ENCODE data around the gene ARHGAP32. TPM values are rescaled to one million over a fixed set of nuclear protein-coding genes. Genes with fewer than 3 reads are reported as not detected.

ARHGAP32 gene
- total and polyA plus RNA-seq, 2 experiments from 2014 or later: 1.2 to 5.5 TPM

DNA sequence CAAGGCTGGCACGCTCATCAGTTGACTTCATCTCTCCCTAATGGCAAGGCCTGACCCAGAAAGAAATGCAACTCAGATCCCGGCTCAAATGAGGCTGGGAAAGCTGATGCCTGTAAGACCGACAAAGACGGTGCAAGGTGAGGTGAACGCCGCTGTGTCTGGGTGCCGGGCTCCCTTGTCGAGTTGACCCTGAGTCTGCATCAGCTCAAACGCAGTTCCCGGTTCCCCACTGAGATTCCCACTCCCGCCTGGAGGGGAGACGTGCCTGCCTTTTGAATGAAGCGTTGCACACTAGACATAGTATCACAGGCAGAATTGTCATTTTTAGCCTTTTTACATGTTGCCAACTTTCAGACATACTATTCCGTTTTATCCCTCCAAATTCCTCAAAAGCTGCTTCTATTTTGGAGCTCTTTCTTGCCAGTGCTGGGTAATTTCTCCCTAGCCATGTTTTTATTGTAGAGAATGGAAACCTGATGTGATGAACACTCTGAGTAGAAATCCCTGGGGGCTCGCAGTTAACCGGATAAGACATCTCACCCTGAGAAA lies 248.6 kb downstream of the ARHGAP32 start:
- in situ Hi-C loops (cut with MboI): no loop called here
- no peak for DNase-seq
- H3K4me3 ChIP-seq: no peak overlapping the region
- H3K9me2 ChIP-seq (ENCODE audit: insufficient read depth): no peaks in the 10 kb centered on the region
- no peak overlapping the region for H3K4me2 ChIP-seq (ENCODE audit: unreplicated experiment)
- no peaks in the 10 kb centered on the region for H3K79me2 ChIP-seq (ENCODE audit: insufficient read depth)
- H3K36me3 ChIP-seq (ENCODE audit: low read depth): no peaks in the 10 kb centered on the region
- H3K27me3 ChIP-seq (replicated peaks; ENCODE audit: insufficient read depth): peaks cover 29% of the 10 kb centered on the region
- H2AFZ ChIP-seq: no peak overlapping the region
- no peaks in the 10 kb centered on the region for H4K20me1 ChIP-seq (ENCODE audit: insufficient read depth)
- no peaks in the 10 kb centered on the region for H3K9me3 ChIP-seq (ENCODE audit: low read depth)
- 21 to 22% methylated on average over 16 of the region's 16 CpGs for WGBS, 2 experiments (ENCODE audit: low coverage in 1 of 2, low lambda C conversion rate in 2 of 2, missing lambda C conversion rate in 2 of 2)
- no peak overlapping the region for H3K9ac ChIP-seq
- no peak for TF ChIP-seq EZH2phosphoT487 (IDR thresholded peaks at IDR 0.05; ENCODE audit: insufficient read depth, low read depth)
- no peak for TF ChIP-seq EZH2 (IDR thresholded peaks at IDR 0.05; ENCODE audit: insufficient read depth, poor library complexity, severe bottlenecking)
- no peaks in the 10 kb centered on the region for H3F3A ChIP-seq (ENCODE audit: insufficient read depth)
- no peak overlapping the region for H3K27ac ChIP-seq
- no peaks in the 10 kb centered on the region for H3K4me1 ChIP-seq (ENCODE audit: insufficient read depth)

GRCh38 chr11:128942817-128943427 lies 249.2 kb downstream of the ARHGAP32 start, which contains the start of gene TP53AIP1:
Gene TP53AIP1, minus strand, starts transcription at chr11:128942871. Its CDS starts 5,053 bp downstream, at chr11:128937818.
- no peaks in the 10 kb centered on the region for H3K9me3 ChIP-seq (ENCODE audit: low read depth)
- TF ChIP-seq EZH2 (IDR thresholded peaks at IDR 0.05; ENCODE audit: insufficient read depth, poor library complexity, severe bottlenecking): no peak
- TF ChIP-seq EZH2phosphoT487 (IDR thresholded peaks at IDR 0.05; ENCODE audit: insufficient read depth, low read depth): no peak
- no peak within 1 kb of the TSS for H3K27ac ChIP-seq
- H3K9ac ChIP-seq: no peak within 1 kb of the TSS
- H3K36me3 ChIP-seq (ENCODE audit: low read depth): no peaks in the 10 kb centered on the region
- no peaks in the 10 kb centered on the region for H3F3A ChIP-seq (ENCODE audit: insufficient read depth)
- H3K9me2 ChIP-seq (ENCODE audit: insufficient read depth): no peaks in the 10 kb centered on the region
- H3K79me2 ChIP-seq (ENCODE audit: insufficient read depth): no peaks in the 10 kb centered on the region
- H3K27me3 ChIP-seq (replicated peaks; ENCODE audit: insufficient read depth): peaks cover 29% of the 10 kb centered on the region
- in situ Hi-C loops (cut with MboI): no loop called here
- no peak for DNase-seq
- H3K4me2 ChIP-seq (ENCODE audit: unreplicated experiment): no peak within 1 kb of the TSS
- no peaks in the 10 kb centered on the region for H4K20me1 ChIP-seq (ENCODE audit: insufficient read depth)
- H3K4me3 ChIP-seq: no peak within 1 kb of the TSS
- WGBS, 2 experiments (ENCODE audit: low coverage in 1 of 2, low lambda C conversion rate in 2 of 2, missing lambda C conversion rate in 2 of 2): 72 to 77% methylated on average over 21 of the region's 21 CpGs
- H2AFZ ChIP-seq: no peak within 1 kb of the TSS
- H3K4me1 ChIP-seq (ENCODE audit: insufficient read depth): no peaks in the 10 kb centered on the region

DNA sequence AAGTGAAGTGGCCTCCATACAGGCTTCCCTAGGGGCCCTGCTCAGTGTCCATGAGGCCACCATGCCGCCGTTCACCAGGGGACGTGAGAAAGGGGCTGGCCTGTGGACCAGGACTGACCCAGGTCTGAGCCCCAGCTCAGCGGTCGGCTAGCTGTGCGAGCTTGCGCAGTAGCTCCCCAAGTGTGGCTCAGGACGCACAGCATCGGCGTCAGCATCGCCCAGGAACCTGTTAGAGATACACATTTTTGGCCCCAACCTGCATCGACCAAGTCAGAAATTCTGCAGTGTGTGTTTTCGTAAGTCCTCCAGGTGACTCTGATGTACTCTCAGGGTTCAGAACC lies 249.9 kb downstream of the ARHGAP32 start:
- Histone ChIP-seq H3K9me3 (ENCODE audit: low read depth) (no peaks in the 10 kb centered on the region), H3K9me2 (ENCODE audit: insufficient read depth) (no peaks in the 10 kb centered on the region), H4K20me1 (ENCODE audit: insufficient read depth) (no peaks in the 10 kb centered on the region), H3F3A (ENCODE audit: insufficient read depth) (no peaks in the 10 kb centered on the region), H3K27me3 (replicated peaks; ENCODE audit: insufficient read depth) (peaks cover 29% of the 10 kb centered on the region), H3K27ac (no peak overlapping the region), H3K4me2 (ENCODE audit: unreplicated experiment) (no peak overlapping the region), H3K4me1 (ENCODE audit: insufficient read depth) (no peaks in the 10 kb centered on the region), H2AFZ (no peak overlapping the region), H3K4me3 (no peak overlapping the region), H3K36me3 (ENCODE audit: low read depth) (no peaks in the 10 kb centered on the region), H3K9ac (no peak overlapping the region), H3K79me2 (ENCODE audit: insufficient read depth) (no peaks in the 10 kb centered on the region)
- 88 to 90% methylated on average over 10 to 13 of the region's 13 CpGs for WGBS, 2 experiments (ENCODE audit: low coverage in 1 of 2, low lambda C conversion rate in 2 of 2, missing lambda C conversion rate in 2 of 2)
- in situ Hi-C loops (cut with MboI): no loop called here
- DNase-seq: no peak
- no peak for TF ChIP-seq EZH2phosphoT487 (IDR thresholded peaks at IDR 0.05; ENCODE audit: insufficient read depth, low read depth)
- no peak for TF ChIP-seq EZH2 (IDR thresholded peaks at IDR 0.05; ENCODE audit: insufficient read depth, poor library complexity, severe bottlenecking)

- no peak overlapping the region for H3K4me2 ChIP-seq (ENCODE audit: unreplicated experiment)
- 57 to 63% methylated on average over 14 of the region's 14 CpGs for WGBS, 2 experiments (ENCODE audit: low coverage in 1 of 2, low lambda C conversion rate in 2 of 2, missing lambda C conversion rate in 2 of 2)
- H3K27me3 ChIP-seq (replicated peaks; ENCODE audit: insufficient read depth): peaks cover 29% of the 10 kb centered on the region
- no peaks in the 10 kb centered on the region for H3K4me1 ChIP-seq (ENCODE audit: insufficient read depth)
- no peaks in the 10 kb centered on the region for H3K79me2 ChIP-seq (ENCODE audit: insufficient read depth)
- H3K9ac ChIP-seq: no peak overlapping the region
- DNase-seq: no peak
- H3K4me3 ChIP-seq: no peak overlapping the region
- no peaks in the 10 kb centered on the region for H3F3A ChIP-seq (ENCODE audit: insufficient read depth)
- H3K9me2 ChIP-seq (ENCODE audit: insufficient read depth): no peaks in the 10 kb centered on the region
- in situ Hi-C loops (cut with MboI): no loop called here
- no peaks in the 10 kb centered on the region for H4K20me1 ChIP-seq (ENCODE audit: insufficient read depth)
- no peak overlapping the region for H3K27ac ChIP-seq
- TF ChIP-seq EZH2phosphoT487 (IDR thresholded peaks at IDR 0.05; ENCODE audit: insufficient read depth, low read depth) (no peak), EZH2 (IDR thresholded peaks at IDR 0.05; ENCODE audit: insufficient read depth, poor library complexity, severe bottlenecking) (no peak)
- H3K36me3 ChIP-seq (ENCODE audit: low read depth): no peaks in the 10 kb centered on the region
- H3K9me3 ChIP-seq (ENCODE audit: low read depth): no peaks in the 10 kb centered on the region
- no peak overlapping the region for H2AFZ ChIP-seq
Observed at GRCh38 chr11:128941573-128942271, 250.4 kb downstream of the ARHGAP32 start.
